GM12878 (cell line): ENCODE measurements around the gene TNP2. TPM values are rescaled to one million over a fixed set of nuclear protein-coding genes. Genes with fewer than 3 reads are reported as not detected.

Experiments
- ATAC-seq: fragments of 200-7000 bp; cut with Tn5 transposase; 3 replicates; pipeline ENCODE4 v1.9.1; 2020; ENCODE audit warnings: mild to moderate bottlenecking, moderate library complexity
- BruUV-seq: library from RNA; stranded (reverse); fragments of 400-500 nt; replicated peaks from 2 replicates; lab custom pipeline; 2021; lab: Mats Ljungman, UMichigan
- CTCF ChIA-PET: fragments of 300-600 bp; sonication (Branson Sonifier 250); formaldehyde crosslinking; extraction: SDS; loops from one replicate; lab custom pipeline; 2021; ENCODE audit warnings: inconsistent platforms; lab: Yijun Ruan, JAX
- POLR2A ChIA-PET: fragments of 350-600 bp; formaldehyde crosslinking; extraction: SDS; loops from one replicate; lab custom pipeline; 2021; ENCODE audit warnings: inconsistent platforms; lab: Charles Lee
- RAD21 ChIA-PET: fragments of 300-600 bp; sonication (Branson Sonifier 250); formaldehyde crosslinking; loops from one replicate; lab custom pipeline; 2023; ENCODE audit warnings: antibody characterized with exemption; ENCODE audit not compliant: unreplicated experiment; lab: Charles Lee
- SMC1A ChIA-PET: fragments of 300-600 bp; sonication (Branson Sonifier 250); formaldehyde crosslinking; loops from one replicate; lab custom pipeline; 2023; ENCODE audit not compliant: unreplicated experiment, uncharacterized antibody; lab: Charles Lee
- DNase-seq: peaks from one replicate; pipeline ENCODE4 v3.0.0-alpha.2; 2011; ENCODE audit warnings: low read depth, low spot score
- FAIRE-seq: peaks from 3 replicates; lab custom pipeline; 2011; peaks lifted over from hg19 to GRCh38; lab: Jason Lieb, UNC
- H2AFZ ChIP-seq: 2 replicates; pipeline ENCODE4 v1.6.0; 2011; ENCODE audit warnings: low read depth, low read length, control low read depth; ENCODE audit not compliant: control insufficient read depth
- H3K27ac ChIP-seq: 2 replicates; pipeline ENCODE4 v1.5.1; 2011; ENCODE audit warnings: control low read depth; ENCODE audit not compliant: control insufficient read depth, insufficient read depth
- H3K27me3 ChIP-seq, 2 experiments: replicated peaks in 1 of 2; 2 replicates each; pipeline versions ENCODE4 v1.6.0 to v1.6.1; 2011; ENCODE audit warnings: low read length in 1 of 2; ENCODE audit not compliant: control insufficient read depth in 2 of 2, insufficient read depth in 2 of 2
- H3K36me3 ChIP-seq, 2 experiments: 2 replicates each; pipeline ENCODE4 v1.5.1; 2011; ENCODE audit warnings: low read length in 1 of 2; ENCODE audit not compliant: control insufficient read depth in 2 of 2, insufficient read depth in 2 of 2
- H3K4me1 ChIP-seq: 2 replicates; pipeline ENCODE4 v1.6.1; 2011; ENCODE audit warnings: mild to moderate bottlenecking, low read length, moderate library complexity, mixed read lengths; ENCODE audit not compliant: control insufficient read depth, insufficient read depth
- H3K4me2 ChIP-seq: 2 replicates; pipeline ENCODE4 v1.6.0; 2011; ENCODE audit warnings: control low read depth; ENCODE audit not compliant: control insufficient read depth, insufficient read depth
- H3K4me3 ChIP-seq: fragments of 200-600 bp; sonication (generic); 2 replicates; pipeline ENCODE4 v1.5.1; 2016
- H3K79me2 ChIP-seq: 2 replicates; pipeline ENCODE4 v1.6.0; 2011; ENCODE audit warnings: low read length; ENCODE audit not compliant: control insufficient read depth, insufficient read depth
- H3K9ac ChIP-seq: 2 replicates; pipeline ENCODE4 v1.8.0; 2011; ENCODE audit warnings: low read length, control low read depth, mixed read lengths; ENCODE audit not compliant: control insufficient read depth, insufficient read depth
- H3K9me3 ChIP-seq: replicated peaks from 3 replicates; pipeline ENCODE4 v1.5.1; 2011; ENCODE audit warnings: mild to moderate bottlenecking, low read length; ENCODE audit not compliant: control insufficient read depth, insufficient read depth
- H4K20me1 ChIP-seq: 2 replicates; pipeline ENCODE4 v1.6.0; 2011; ENCODE audit not compliant: control insufficient read depth, insufficient read depth
- ASH2L ChIP-seq: fragments of 300-600, 200-600 bp; sonication (generic); IDR thresholded peaks from 2 replicates; pipeline ENCODE4 v1.6.1; 2017; ENCODE audit warnings: low read depth, mild to moderate bottlenecking, borderline replicate concordance
- CEBPB ChIP-seq, 2 experiments: fragments of 150-350 bp in 1 of 2; IDR thresholded peaks; 2 replicates each; pipeline ENCODE4 v1.6.1; 2012 to 2014; ENCODE audit warnings: low read depth in 2 of 2, low read length in 2 of 2, borderline replicate concordance in 1 of 2, inconsistent platforms in 1 of 2
- CHD2 ChIP-seq: IDR thresholded peaks from 2 replicates; pipeline ENCODE4 v1.6.1; 2011; ENCODE audit warnings: low read depth, low read length, improper control_type of control experiment, borderline replicate concordance
- FOXK2 ChIP-seq: fragments of 450-650 bp; IDR thresholded peaks from 2 replicates; pipeline ENCODE4 v1.6.1; 2017; ENCODE audit warnings: mild to moderate bottlenecking, moderate library complexity
- GABPA ChIP-seq: IDR thresholded peaks from 2 replicates; pipeline ENCODE4 v1.6.1; 2014; ENCODE audit warnings: antibody characterized with exemption, low read depth, mild to moderate bottlenecking, inconsistent platforms
- HDAC2 ChIP-seq: fragments of 200-600 bp; sonication (generic); IDR thresholded peaks from 2 replicates; pipeline ENCODE4 v1.6.1; 2017
- HSF1 ChIP-seq: fragments of 150-350 bp; IDR thresholded peaks from 2 replicates; pipeline ENCODE4 v1.6.1; 2014; ENCODE audit warnings: mild to moderate bottlenecking, low read depth, low read length
- MEF2B ChIP-seq: fragments of 450-650 bp; IDR thresholded peaks from 2 replicates; pipeline ENCODE4 v1.6.1; 2018; ENCODE audit warnings: mild to moderate bottlenecking, moderate library complexity; ENCODE audit not compliant: partially characterized antibody, poor library complexity, severe bottlenecking
- NFIC ChIP-seq: IDR thresholded peaks from 2 replicates; pipeline ENCODE4 v1.6.1; 2012; ENCODE audit warnings: low read depth, mild to moderate bottlenecking, inconsistent platforms, low read length, moderate library complexity
- NR2C2 ChIP-seq: IDR thresholded peaks from 2 replicates; pipeline ENCODE4 v1.6.1; 2011; ENCODE audit warnings: borderline replicate concordance, low read depth; ENCODE audit not compliant: control insufficient read depth, insufficient read length
- PKNOX1 ChIP-seq: fragments of 450-650 bp; IDR thresholded peaks from 2 replicates; pipeline ENCODE4 v1.6.1; 2016; ENCODE audit warnings: mild to moderate bottlenecking
- RB1 ChIP-seq: fragments of 450-650 bp; formaldehyde crosslinking; IDR thresholded peaks from 2 replicates; pipeline ENCODE4 v1.6.1; 2017; ENCODE audit warnings: mild to moderate bottlenecking, borderline replicate concordance
- RBBP5 ChIP-seq: fragments of 200-600 bp; sonication (generic); conservative IDR thresholded peaks from 2 replicates; pipeline ENCODE4 v1.6.1; 2016
- RCOR1 ChIP-seq: conservative IDR thresholded peaks from 2 replicates; pipeline ENCODE4 v1.6.1; 2012; ENCODE audit warnings: low read depth, low read length, improper control_type of control experiment
- SIN3A ChIP-seq: IDR thresholded peaks from 2 replicates; pipeline ENCODE4 v1.6.1; 2012; ENCODE audit warnings: low read depth, low read length, improper control_type of control experiment
- SMAD1 ChIP-seq: fragments of 450-650 bp; IDR thresholded peaks from 2 replicates; pipeline ENCODE4 v1.6.1; 2018; ENCODE audit warnings: mild to moderate bottlenecking, low read depth; ENCODE audit not compliant: partially characterized antibody
- SMARCA5 ChIP-seq: fragments of 450-650 bp; IDR thresholded peaks from 2 replicates; pipeline ENCODE4 v1.6.1; 2017; ENCODE audit warnings: mild to moderate bottlenecking
- ZNF217 ChIP-seq: fragments of 450-650 bp; IDR thresholded peaks from 2 replicates; pipeline ENCODE4 v1.6.1; 2017; ENCODE audit warnings: antibody characterized with exemption, mild to moderate bottlenecking
- WGBS: methylation state at CpG from one replicate; pipeline ENCODE4 v1.1.6; 2016; ENCODE audit warnings: low lambda C conversion rate; ENCODE audit not compliant: insufficient replicate concordance, insufficient coverage; ENCODE audit errors: missing lambda C conversion rate; 5-methylcytosine and 5-hydroxymethylcytosine counted together
- in situ Hi-C: fragments of 300-500 bp; cut with MboI; formaldehyde crosslinking; loops from 9 replicates; pipeline ENCODE4 v1.14.3; 2018; ENCODE audit warnings: mixed read lengths
- intact Hi-C: fragments of 100-400 bp; cut with micrococcal nuclease; formaldehyde crosslinking; loops from one replicate; pipeline ENCODE4 v1.14.2; 2022; ENCODE audit not compliant: unreplicated experiment
- polyA plus RNA-seq, 11 experiments: library from polyadenylated mRNA; depleted of rRNA in 4 of 11; unstranded in 6 of 11; stranded (reverse) in 5 of 11; fragments of >200 nt; fragmentation: Nextera tagmentation in 4 of 11; fragmentation: Illumina TruSeq in 1 of 11; extraction: Ambion mirVana in 4 of 11; extraction: Trizol in 1 of 11; gene quantifications; 1 replicate in 1 of 11; 2 replicates in 10 of 11; pipeline versions ENCODE4 v1.2.1 to v1.2.3, GENCODE V29; 2011 to 2016; ENCODE audit warnings: inconsistent platforms in 2 of 11, missing spikeins in 2 of 11, low read depth in 1 of 11
- total RNA-seq, 4 experiments: library from RNA; depleted of rRNA in 3 of 4; stranded (reverse); fragments of >200 nt in 3 of 4; fragmentation: Illumina TruSeq in 1 of 4; extraction: Trizol in 1 of 4; gene quantifications; 2 replicates each; pipeline versions ENCODE4 v1.2.1 to v1.2.3, GENCODE V29; 2013 to 2021

Gene TNP2
- total and polyA plus RNA-seq, 10 of the 15 experiments (the other 5 are each of a cell fraction or from before 2014, with no cell fraction given), result not detected

- H3K9ac ChIP-seq, result no peak within 1 kb of the TSS
- ATAC-seq (no peak), DNase-seq (no peak)
- no peaks in the 10 kb centered on the region for H3K9me3 ChIP-seq
- no peaks in the 10 kb centered on the region for H3K79me2 ChIP-seq
- H3K36me3 ChIP-seq, result no peaks in the 10 kb centered on the region
- H3K27me3 ChIP-seq, result no peaks in the 10 kb centered on the region
- no peak within 1 kb of the TSS for H2AFZ ChIP-seq
- no TSS peak for BruUV-seq
- ChIA-PET RAD21 (interaction anchor here (1.6 kb wide), 1 partner anchor 21 kb away, joined by 4 read pairs; no protein-coding TSS in a partner anchor), SMC1A (interaction anchor here (0.8 kb wide), 1 partner anchor 22 kb away, joined by 3 read pairs; no protein-coding TSS in a partner anchor), POLR2A (interaction anchor here (0.7 kb wide), 1 partner anchor 8 kb away, joined by 6 read pairs; no protein-coding TSS in a partner anchor), CTCF (interaction anchor here (1.0 kb wide), 1 partner anchor 305 kb away, joined by 5 read pairs; no protein-coding TSS in a partner anchor)
- 75% methylated on average over 26 of the region's 26 CpGs for WGBS
- H3K4me1 ChIP-seq, result no peaks in the 10 kb centered on the region
- in situ Hi-C loops, result no loop called here
- H4K20me1 ChIP-seq, result no peaks in the 10 kb centered on the region
- no peak for TF ChIP-seq NR2C2
- no peak for TF ChIP-seq GABPA
- TF ChIP-seq SMARCA5, result no peak
- TF ChIP-seq RCOR1, result no peak
- no peak for TF ChIP-seq SMAD1
- TF ChIP-seq MEF2B, result no peak
- TF ChIP-seq CHD2, result no peak
- TF ChIP-seq SIN3A, result no peak
- no peak for TF ChIP-seq HSF1
- TF ChIP-seq RB1, result no peak
- TF ChIP-seq ASH2L, result no peak
- TF ChIP-seq PKNOX1, result no peak
- no peak for TF ChIP-seq FOXK2
- no peak for TF ChIP-seq ZNF217
- no peak for TF ChIP-seq RBBP5
- no peak for TF ChIP-seq HDAC2
- TF ChIP-seq CEBPB (IDR thresholded peaks at IDR 0.05; ENCODE audit: borderline replicate concordance in 1 of 2, low read depth in 2 of 2, low read length in 2 of 2), result no peak
- no peak for TF ChIP-seq NFIC
- TF ChIP-seq, all 136 proteins: peak for 0
- no peak within 1 kb of the TSS for H3K27ac ChIP-seq
- intact Hi-C loops, result no loop called here
- H3K4me2 ChIP-seq, result no peak within 1 kb of the TSS
- FAIRE-seq, result no peak
- H3K4me3 ChIP-seq, result no peak within 1 kb of the TSS
These were observed 7.2 kb upstream of the TNP2 start, which contains the start of gene PRM2 for GRCh38 chr16:11276143-11276895. TSS of gene PRM2 (minus strand) at chr16:11276480. CDS start at chr16:11276370, 110 bp downstream.
